Ramos (cell line): ENCODE results near the gene PDHX.
"Not testable (repeated sequence)": the region's sequence is repeated elsewhere in the genome, so short reads cannot be mapped to it uniquely, and the experiment has no call there.

Experiments
- in situ Hi-C: fragments of 300-500 bp; cut with MboI; formaldehyde crosslinking; loops from one replicate; pipeline ENCODE4 v1.14.3; 2022; ENCODE audit warnings: low sequenced_read_pairs; ENCODE audit not compliant: unreplicated experiment

PDHX gene

GRCh38 chr11:34909955-34910354 is 6.5 kb upstream of the PDHX start:
- in situ Hi-C loops, result no loop called here

- in situ Hi-C loops, result no loop called here
Observed at GRCh38 chr11:34910817-34911216, 5.6 kb upstream of the PDHX start.

GRCh38 chr11:34911676-34912075 is 4.7 kb upstream of the PDHX start:
- in situ Hi-C loops, result no loop called here

GRCh38 chr11:34913556-34913955 is 2.9 kb upstream of the PDHX start:
- in situ Hi-C loops, result not testable (repeated sequence)

- in situ Hi-C loops, result no loop called here
Observed at GRCh38 chr11:34915136-34916014, 1.0 kb upstream of the PDHX start.

GRCh38 chr11:34916843-34917770 is 689 bp downstream of the PDHX start:
- in situ Hi-C loops, result no loop called here

GRCh38 chr11:34921156-34921555 is 4.7 kb downstream of the PDHX start:
- in situ Hi-C loops, result no loop called here

- in situ Hi-C loops, result loop anchor here (25.0 kb wide), 1 partner anchor 113 kb away; no protein-coding TSS in a partner anchor
Observed at GRCh38 chr11:34924714-34925113, 8.3 kb downstream of the PDHX start.

- in situ Hi-C loops, result loop anchor here (25.0 kb wide), 1 partner anchor 111 kb away; no protein-coding TSS in a partner anchor
Observed at GRCh38 chr11:34926101-34926830, 9.8 kb downstream of the PDHX start.

- in situ Hi-C loops, result loop anchor here (25.0 kb wide), 1 partner anchor 111 kb away; no protein-coding TSS in a partner anchor
Observed at GRCh38 chr11:34926831-34927132, 10.4 kb downstream of the PDHX start.

GRCh38 chr11:34928268-34928959 is 12.0 kb downstream of the PDHX start:
- in situ Hi-C loops, result loop anchor here (25.0 kb wide), 1 partner anchor 109 kb away; no protein-coding TSS in a partner anchor

GRCh38 chr11:34928960-34929680 is 12.7 kb downstream of the PDHX start:
- in situ Hi-C loops, result loop anchor here (25.0 kb wide), 1 partner anchor 108 kb away; no protein-coding TSS in a partner anchor

GRCh38 chr11:34929794-34930763 is 13.7 kb downstream of the PDHX start:
- in situ Hi-C loops, result loop anchor here (25.0 kb wide), 1 partner anchor 107 kb away; no protein-coding TSS in a partner anchor

- in situ Hi-C loops, result loop anchor here (25.0 kb wide), 1 partner anchor 100 kb away; no protein-coding TSS in a partner anchor
Observed at GRCh38 chr11:34936945-34937629, 20.7 kb downstream of the PDHX start.

GRCh38 chr11:34938611-34939010 is 22.2 kb downstream of the PDHX start:
- in situ Hi-C loops, result loop anchor here (25.0 kb wide), 1 partner anchor 99 kb away; no protein-coding TSS in a partner anchor

- in situ Hi-C loops, result loop anchor here (25.0 kb wide), 1 partner anchor 97 kb away; no protein-coding TSS in a partner anchor
Observed at GRCh38 chr11:34940026-34940677, 23.7 kb downstream of the PDHX start.
